HFFc6 (cell line): ENCODE measurements around the gene MTURN. TPM values are rescaled to one million over a fixed set of nuclear protein-coding genes. Genes with fewer than 3 reads are reported as not detected.

Experiments used
- DNase-seq: peaks from one replicate; pipeline ENCODE4 v3.0.0-alpha.2; 2018
- H3K27ac Mint-ChIP-seq: 2 replicates; pipeline ENCODE4 v1.8.0; 2020; ENCODE audit warnings: mild to moderate bottlenecking, mixed read lengths
- H3K27me3 Mint-ChIP-seq: 2 replicates; pipeline ENCODE4 v1.8.0; 2021; ENCODE audit warnings: mild to moderate bottlenecking, moderate library complexity, mixed read lengths; ENCODE audit not compliant: insufficient read depth
- H3K36me3 Mint-ChIP-seq: 2 replicates; pipeline ENCODE4 v1.8.0; 2021; ENCODE audit warnings: low read depth, mixed read lengths
- H3K4me1 Mint-ChIP-seq: 2 replicates; pipeline ENCODE4 v1.8.0; 2020; ENCODE audit warnings: low read depth, mixed read lengths
- H3K4me3 Mint-ChIP-seq: 2 replicates; pipeline ENCODE4 v1.8.0; 2020; ENCODE audit warnings: mild to moderate bottlenecking, moderate library complexity, mixed read lengths
- H3K9me3 Mint-ChIP-seq: 2 replicates; pipeline ENCODE4 v1.8.0; 2020; ENCODE audit warnings: mild to moderate bottlenecking, mixed read lengths
- CTCF ChIP-seq: fragments of 200-600 bp; sonication (generic); IDR thresholded peaks from 2 replicates; pipeline ENCODE4 v1.5.0; 2021; ENCODE audit warnings: antibody characterized with exemption, mild to moderate bottlenecking
- total RNA-seq, 6 experiments: library from RNA; stranded (reverse); fragmentation: NEBNext Ultra II Directional; extraction: Animal tissue kit (Norgen Biotek cat#: 25700); gene quantifications; 2 replicates in 1 of 6; 3 replicates in 5 of 6; pipeline ENCODE4 v1.2.3, GENCODE V29; 2021

Gene MTURN
- total RNA-seq, 6 experiments from 2014 or later: 4.3 to 7.1 (median 5.9) TPM

- Mint-ChIP-seq H3K9me3 (peaks cover 19% of the 10 kb centered on the region), H3K4me1 (no peaks in the 10 kb centered on the region), H3K27ac (no peak overlapping the region), H3K36me3 (peaks cover 14% of the 10 kb centered on the region), H3K4me3 (no peak overlapping the region), H3K27me3 (no peaks in the 10 kb centered on the region)
- no peak for DNase-seq
- TF ChIP-seq CTCF: no peak
These were observed 16.9 kb upstream of the MTURN start for GRCh38 chr7:30117896-30118295.

GRCh38 chr7:30119890-30120577 is 14.8 kb upstream of the MTURN start:
- H3K27me3 Mint-ChIP-seq: no peaks in the 10 kb centered on the region
- DNase-seq: no peak
- H3K36me3 Mint-ChIP-seq: no peaks in the 10 kb centered on the region

GRCh38 chr7:30133736-30134610 is 813 bp upstream of the MTURN start:
- DNase-seq: no peak
- H3K27ac Mint-ChIP-seq: peak overlapping the region; percentile 38; the same call in 1 of the 2 replicates
- H3K36me3 Mint-ChIP-seq: no peaks in the 10 kb centered on the region

More at GRCh38 chr7:30119890-30120577, 14.8 kb upstream of the MTURN start:
- no peak for TF ChIP-seq CTCF
- no peak overlapping the region for H3K27ac Mint-ChIP-seq
- peaks cover under 1% of the 10 kb centered on the region; the same call in 1 of the 2 replicates for H3K9me3 Mint-ChIP-seq
- H3K4me1 Mint-ChIP-seq: no peaks in the 10 kb centered on the region
- no peak overlapping the region for H3K4me3 Mint-ChIP-seq

GRCh38 chr7:30135301-30136116 is 723 bp downstream of the MTURN start:
- H3K27me3 Mint-ChIP-seq: no peaks in the 10 kb centered on the region; the same call in none of the 2 replicates
- no peak for TF ChIP-seq CTCF
- peaks cover 15% of the 10 kb centered on the region for H3K4me1 Mint-ChIP-seq
- DNase-seq: peak; percentile 71
- peak overlapping the region; percentile 75 for H3K27ac Mint-ChIP-seq
- H3K4me3 Mint-ChIP-seq: peak overlapping the region; percentile 90
- H3K36me3 Mint-ChIP-seq: no peaks in the 10 kb centered on the region
- H3K9me3 Mint-ChIP-seq: no peaks in the 10 kb centered on the region

More at GRCh38 chr7:30133736-30134610, 813 bp upstream of the MTURN start:
- peaks cover 15% of the 10 kb centered on the region for H3K4me1 Mint-ChIP-seq
- no peaks in the 10 kb centered on the region; the same call in none of the 2 replicates for H3K27me3 Mint-ChIP-seq
- H3K9me3 Mint-ChIP-seq: no peaks in the 10 kb centered on the region
- peak overlapping the region; percentile 92 for H3K4me3 Mint-ChIP-seq
- no peak for TF ChIP-seq CTCF

GRCh38 chr7:30136117-30136731 is 1.4 kb downstream of the MTURN start:
- peak overlapping the region; percentile 75 for H3K27ac Mint-ChIP-seq
- no peaks in the 10 kb centered on the region for H3K9me3 Mint-ChIP-seq
- H3K4me1 Mint-ChIP-seq: peaks cover 15% of the 10 kb centered on the region
- no peak for DNase-seq
- no peaks in the 10 kb centered on the region; the same call in none of the 2 replicates for H3K27me3 Mint-ChIP-seq
- H3K4me3 Mint-ChIP-seq: peak overlapping the region; percentile 90
- no peak for TF ChIP-seq CTCF
- no peaks in the 10 kb centered on the region for H3K36me3 Mint-ChIP-seq
